ENCODE measurements around the gene ERC1.

ERC1 gene

GRCh38 chr12:1499351-1499750, 508.3 kb downstream of the ERC1 start:
- no peak for DNase-seq

DNA sequence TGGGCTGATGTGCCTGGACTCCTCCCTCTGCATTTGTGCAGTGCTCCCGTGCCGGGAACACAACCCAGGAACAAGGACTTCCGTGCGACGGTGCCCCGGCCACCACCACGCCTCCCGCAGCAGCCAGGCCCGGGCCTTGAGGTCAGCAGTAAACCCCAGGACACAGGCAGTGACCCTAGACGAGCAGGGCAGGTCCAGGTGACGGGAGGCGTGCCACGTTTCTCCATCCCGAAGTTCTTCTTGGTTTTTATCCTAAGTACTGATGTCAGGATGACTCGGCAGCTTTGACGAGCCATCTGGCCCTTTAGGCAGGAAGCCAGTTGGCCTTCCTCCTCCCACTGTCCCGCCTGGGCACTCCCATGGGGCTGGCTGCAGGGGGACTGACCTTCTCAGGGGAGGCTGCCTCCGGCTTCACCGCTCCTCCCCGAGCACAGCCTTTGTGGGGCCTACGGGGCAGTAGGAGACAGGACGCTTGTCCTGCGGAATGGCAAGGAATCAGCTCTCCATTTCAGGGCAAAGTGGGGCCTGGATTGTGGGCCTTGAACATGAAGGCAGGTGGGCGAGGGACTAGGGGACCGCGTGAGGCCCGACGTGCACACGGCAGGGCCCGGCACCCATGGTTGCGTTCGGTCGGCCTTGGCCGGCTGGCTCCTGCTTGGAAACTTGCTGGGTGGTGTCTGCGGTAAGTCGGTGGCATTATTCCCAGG, 509.2 kb downstream of the ERC1 start:
- no peak for DNase-seq

DNA sequence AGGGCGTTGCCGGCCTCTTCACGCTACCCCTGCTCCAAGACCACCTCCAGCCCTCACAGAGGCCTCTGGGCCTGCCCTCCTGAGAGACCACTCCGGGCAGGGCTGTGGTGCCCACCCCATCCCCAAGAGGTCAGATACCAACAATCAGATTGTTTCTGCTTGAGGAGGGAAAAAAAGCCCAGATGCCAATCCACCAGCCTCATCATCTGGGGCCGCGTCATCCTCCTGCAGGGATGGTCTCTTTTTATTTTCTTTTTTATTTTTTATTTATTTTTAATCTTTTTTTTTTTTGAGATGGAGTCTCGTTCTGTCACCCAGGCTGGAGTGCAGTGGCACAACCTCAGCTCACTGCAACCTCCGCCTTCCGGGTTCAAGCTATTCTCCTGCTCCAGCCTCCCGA, 510.0 kb downstream of the ERC1 start:
- DNase-seq: no peak

- DNase-seq: no peak
Observed at GRCh38 chr12:1501695-1502378, 510.8 kb downstream of the ERC1 start.

DNA sequence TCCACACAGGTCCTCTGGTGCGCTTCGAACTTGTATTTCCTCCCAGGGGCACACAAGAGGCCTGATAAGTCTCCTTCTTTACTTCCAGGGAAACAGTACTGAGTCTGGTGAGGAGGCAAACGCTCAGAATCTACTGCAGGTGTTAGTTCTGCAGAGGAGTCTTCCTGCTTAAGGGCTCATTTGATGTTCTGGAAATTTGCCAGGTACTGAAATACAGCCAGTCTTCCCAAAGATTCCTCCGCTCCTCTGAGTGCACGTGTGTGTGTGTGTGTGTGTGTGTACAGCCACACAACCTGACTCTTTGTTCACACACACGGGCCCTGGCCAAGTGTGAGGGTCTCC, 511.3 kb downstream of the ERC1 start:
- DNase-seq: no peak

DNA sequence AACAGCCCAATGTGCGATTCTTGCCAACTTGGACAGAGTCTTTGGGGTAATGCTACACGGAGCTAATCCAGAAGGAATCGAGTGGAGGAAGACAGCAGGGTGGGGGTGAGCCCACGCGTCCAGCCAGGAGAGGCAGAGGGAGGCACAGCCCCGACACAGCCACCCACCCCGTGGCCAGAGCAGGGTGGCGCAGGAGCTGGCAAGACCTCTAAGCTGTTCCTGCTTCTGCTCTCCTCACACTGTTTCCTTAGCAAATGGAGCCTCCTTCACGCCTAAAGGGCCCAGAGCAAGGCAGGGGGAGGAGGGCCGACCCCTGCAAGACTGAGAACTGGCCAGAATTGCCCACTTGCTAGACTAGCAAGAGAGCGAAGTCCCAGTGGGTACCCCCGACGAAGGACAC, 511.8 kb downstream of the ERC1 start:
- DNase-seq: no peak

DNA sequence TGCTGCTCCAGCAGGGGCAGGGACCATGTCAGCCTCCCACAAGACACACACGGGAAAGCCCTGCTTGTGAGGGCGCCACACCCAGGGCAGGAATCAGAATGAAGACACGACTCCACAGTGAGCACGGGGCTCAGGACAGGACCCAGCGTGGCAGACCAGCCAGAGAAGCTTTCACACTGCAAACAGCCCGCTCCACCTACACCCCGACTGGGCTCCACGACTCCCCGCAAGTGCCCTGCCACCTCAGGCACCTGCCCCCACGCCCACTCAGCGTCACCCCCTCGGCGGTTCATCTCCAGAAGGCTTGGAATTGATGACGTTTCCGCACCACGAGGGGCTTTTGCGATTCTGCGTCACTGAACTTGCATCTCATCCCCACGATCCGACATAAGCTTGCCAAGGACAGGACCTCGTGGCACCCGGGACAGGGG, 512.3 kb downstream of the ERC1 start:
- DNase-seq: no peak

GRCh38 chr12:1504304-1504894, 513.4 kb downstream of the ERC1 start:
- DNase-seq: no peak

DNA sequence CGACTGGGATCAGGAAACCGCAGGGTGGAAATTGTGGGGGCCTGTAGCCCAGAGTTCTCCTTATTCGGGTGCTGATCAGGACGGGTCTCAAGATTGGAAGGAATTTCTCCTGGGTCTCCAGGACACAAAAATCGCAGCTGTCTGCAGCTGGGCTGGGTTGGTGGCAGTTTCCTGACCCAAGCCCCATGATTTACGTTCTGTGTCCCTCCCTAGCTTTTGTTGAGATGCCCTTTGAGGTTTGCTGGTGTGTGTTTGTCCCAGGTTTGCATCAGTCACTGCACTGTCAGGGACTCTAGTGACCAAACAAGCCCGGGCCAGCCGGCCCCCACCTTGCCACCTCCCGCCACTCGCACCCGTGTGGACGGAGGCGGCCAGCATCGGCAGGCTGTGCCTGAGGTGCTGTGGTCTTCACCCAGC, 513.9 kb downstream of the ERC1 start:
- no peak for DNase-seq

DNA sequence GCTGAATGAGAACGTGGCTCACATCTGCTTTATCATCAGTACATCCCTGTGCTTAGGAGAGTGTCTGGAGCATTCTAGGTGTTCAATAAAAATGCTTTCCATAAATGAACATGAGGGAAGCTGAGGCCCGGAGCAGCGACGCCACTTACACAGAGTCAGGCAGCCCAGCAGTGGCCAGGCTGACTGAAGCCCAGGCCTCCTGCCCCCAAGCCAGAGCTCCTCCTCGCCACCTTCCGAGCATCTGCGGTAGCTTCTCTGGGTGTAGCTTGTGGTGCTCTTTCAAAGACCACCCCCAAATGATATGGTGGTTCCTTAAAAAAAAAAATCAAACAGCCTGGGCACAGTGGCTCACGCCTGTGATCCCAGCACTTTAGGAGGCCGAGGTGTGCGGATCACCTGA, 514.6 kb downstream of the ERC1 start:
- no peak for DNase-seq

DNA sequence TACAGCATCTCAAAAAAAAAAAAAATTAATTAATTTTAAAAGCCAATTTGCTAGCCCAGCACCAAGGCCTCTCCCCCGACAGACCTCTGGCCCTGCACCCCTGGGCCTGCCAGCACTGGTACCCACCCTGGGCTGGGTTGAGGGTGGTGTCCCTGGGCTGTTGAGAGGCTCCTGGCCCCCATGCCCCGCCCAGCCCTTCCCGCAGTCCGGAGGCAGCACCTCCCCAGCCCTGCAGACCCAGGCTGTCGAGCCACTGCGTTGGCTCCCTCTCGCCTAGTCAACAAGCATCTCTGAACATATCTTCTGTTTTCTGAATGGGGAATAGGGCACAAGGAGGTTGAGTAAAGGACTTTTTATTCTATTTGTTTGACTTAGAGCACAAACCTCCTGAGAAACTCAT, 516.3 kb downstream of the ERC1 start:
- no peak for DNase-seq

DNA sequence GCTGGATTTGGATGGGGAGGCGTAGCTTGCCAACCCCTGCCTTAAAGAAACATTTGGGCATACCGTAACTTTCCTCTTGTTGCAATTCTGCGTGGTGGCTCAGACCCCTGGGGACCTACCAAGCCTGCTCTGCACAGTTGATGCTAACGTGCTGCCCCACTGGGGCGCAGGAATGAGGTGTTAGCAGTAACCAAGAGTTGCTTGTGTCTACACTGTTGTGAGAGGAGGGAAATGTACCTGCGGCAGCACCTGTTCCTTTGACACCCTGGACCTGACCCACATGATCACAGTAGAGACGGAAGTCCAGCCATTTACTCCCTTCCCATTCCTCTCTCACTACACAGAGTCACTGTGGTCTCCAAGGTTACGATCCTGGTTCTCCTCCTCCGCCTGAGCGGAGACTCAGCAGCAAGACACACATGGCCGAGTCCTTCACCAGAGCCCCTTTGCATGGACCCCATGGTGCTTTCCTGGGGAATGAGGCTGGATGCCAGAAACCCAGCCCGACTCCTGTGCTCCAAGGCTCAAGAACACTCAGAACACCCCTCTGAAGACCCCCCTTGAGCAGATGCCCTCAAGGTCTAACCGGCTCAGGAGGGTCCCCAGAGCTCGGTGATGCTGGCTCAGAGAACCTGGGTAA, 518.5 kb downstream of the ERC1 start:
- no peak for DNase-seq

GRCh38 chr12:1510056-1510812, 519.2 kb downstream of the ERC1 start:
- DNase-seq: no peak

- DNase-seq: no peak
Observed at GRCh38 chr12:1515010-1515409, 524.0 kb downstream of the ERC1 start.

DNA sequence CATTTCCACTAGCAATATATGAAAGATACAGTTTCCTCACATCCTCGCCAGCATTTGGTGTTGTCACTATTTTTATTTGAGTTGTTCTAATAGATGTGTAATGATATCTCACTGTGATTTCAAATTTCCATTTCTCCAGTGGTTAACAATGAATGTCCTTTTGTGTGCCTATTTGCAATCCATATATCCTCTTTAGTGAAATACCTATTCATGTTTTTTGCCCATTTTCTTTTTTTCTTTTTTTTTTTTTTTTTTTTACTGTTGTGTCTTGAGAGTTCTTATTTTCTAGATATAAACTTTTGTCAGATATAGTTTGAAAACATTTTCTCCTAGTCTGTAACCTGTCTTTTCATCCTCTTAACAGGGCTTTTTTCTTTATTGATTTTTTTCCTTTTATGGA, 524.4 kb downstream of the ERC1 start:
- no peak for DNase-seq

- DNase-seq: no peak
Observed at GRCh38 chr12:1517007-1517406, 526.0 kb downstream of the ERC1 start.

- DNase-seq: no peak
Observed at GRCh38 chr12:1517734-1518525, 526.9 kb downstream of the ERC1 start.

DNA sequence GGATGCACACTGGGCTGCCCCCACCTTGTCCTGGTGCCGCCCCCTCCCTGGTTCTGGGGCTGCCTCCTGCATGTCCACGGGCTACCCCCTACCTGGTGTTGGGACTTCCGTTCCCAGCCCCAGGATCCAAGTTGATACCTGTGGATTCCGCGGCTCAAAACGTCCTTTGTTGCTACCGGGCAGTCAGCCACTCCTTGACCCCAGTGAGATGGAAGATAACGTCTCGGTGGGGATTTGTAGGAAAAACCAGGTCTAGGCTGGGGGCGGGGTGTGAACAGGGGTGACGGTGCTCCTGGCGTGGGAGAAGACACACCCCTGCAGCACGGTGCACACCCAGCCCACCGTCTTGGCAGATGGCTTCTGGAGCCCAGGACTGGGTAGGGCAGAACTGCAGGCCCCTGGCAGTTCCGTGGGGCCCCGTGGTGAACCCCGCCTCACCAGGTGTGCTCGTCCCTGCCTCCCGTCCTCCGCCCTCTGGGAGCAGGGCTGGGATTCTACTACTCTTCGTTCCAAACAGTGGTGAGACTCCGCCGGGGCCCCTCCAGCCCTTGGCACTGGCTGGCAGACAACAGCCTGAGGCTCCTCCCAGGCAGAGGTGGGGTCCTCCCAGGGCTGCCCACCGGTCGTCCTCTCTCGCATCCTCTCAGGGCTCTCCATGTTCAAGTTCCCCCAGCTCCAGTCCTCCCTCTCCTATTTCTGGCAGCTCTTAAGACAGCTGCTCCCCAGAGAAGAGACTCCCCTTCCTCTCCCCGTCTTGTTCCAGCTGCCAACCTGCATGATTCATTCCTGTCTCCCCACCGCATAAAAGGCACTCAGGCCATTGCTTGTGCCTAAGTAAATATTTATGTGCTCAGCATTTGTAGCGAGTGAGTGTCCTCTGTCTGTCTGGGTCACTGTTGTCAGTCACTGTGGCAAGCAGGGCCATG, 527.8 kb downstream of the ERC1 start:
- DNase-seq: peak; percentile 63

- DNase-seq: no peak
Observed at GRCh38 chr12:1519642-1520041, 528.6 kb downstream of the ERC1 start.

DNA sequence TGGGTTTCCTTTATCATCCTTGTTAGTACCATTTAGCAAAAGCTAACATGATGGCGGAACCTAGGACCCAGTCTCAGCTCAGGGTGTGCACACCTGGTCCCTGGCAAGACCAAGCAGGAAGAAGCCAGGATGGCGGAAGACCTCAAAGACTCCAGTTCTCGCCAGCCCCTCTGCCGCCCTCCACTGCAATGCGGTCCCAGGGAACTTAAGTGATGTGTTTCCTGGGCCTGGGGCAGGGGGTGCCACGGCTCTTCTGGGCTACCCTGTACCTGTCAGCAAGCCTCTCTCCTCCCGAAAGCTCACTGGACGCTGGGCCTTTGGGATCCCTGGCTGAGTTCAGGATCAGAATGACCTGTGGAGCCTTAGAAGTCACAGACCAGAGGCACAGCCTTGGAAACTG, 532.0 kb downstream of the ERC1 start:
- no peak for DNase-seq

DNA sequence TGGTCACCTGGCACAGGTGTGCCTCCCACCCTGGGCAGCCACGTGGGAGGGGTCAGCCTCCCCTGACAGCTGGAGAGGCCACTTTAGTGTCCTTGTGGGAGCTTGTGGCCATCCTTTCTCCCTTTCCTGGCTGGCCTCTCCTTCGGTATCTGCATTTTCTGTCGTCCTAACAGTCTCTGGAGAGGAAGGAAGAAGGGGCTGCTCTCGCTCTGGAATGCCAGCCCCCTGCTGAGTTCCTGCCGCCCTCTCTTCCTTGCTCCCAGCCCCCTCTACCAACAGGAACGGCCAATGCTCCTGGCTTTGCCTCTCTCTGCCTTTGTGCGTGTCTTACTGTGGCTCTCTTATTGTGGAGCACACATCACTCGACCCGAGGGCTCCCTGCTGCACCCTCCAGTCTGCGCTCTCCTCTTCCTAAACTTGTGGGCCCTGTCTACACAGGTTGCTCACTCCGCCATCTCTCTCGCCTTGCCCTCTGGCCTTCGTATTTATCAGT, 532.6 kb downstream of the ERC1 start:
- DNase-seq: no peak

Measured in T1000 (cell line).